Chondrocyte (in vitro differentiated cells): Measurements from ENCODE around the gene DYNLL1. TPM values are rescaled to one million over a fixed set of nuclear protein-coding genes. Genes with fewer than 3 reads are reported as not detected.

Experiments
- DNase-seq: peaks from one replicate; pipeline ENCODE4 v3.0.0; 2021; ENCODE audit warnings: mixed read lengths, low spot score
- H3K27ac Mint-ChIP-seq: one replicate; pipeline ENCODE4 v1.8.0; 2021; ENCODE audit warnings: mild to moderate bottlenecking, moderate library complexity, mixed read lengths; ENCODE audit not compliant: unreplicated experiment
- H3K27me3 Mint-ChIP-seq: 2 replicates; pipeline ENCODE4 v1.8.0; 2021; ENCODE audit warnings: low read depth, mixed read lengths
- H3K36me3 Mint-ChIP-seq: 2 replicates; pipeline ENCODE4 v1.8.0; 2021; ENCODE audit warnings: low read depth, mixed read lengths
- H3K4me1 Mint-ChIP-seq: 2 replicates; pipeline ENCODE4 v1.8.0; 2021; ENCODE audit warnings: low read depth, mild to moderate bottlenecking, mixed read lengths
- H3K4me3 Mint-ChIP-seq: one replicate; pipeline ENCODE4 v1.8.0; 2021; ENCODE audit warnings: mild to moderate bottlenecking, moderate library complexity, mixed read lengths; ENCODE audit not compliant: unreplicated experiment
- H3K9me3 Mint-ChIP-seq: 2 replicates; pipeline ENCODE4 v1.8.0; 2021; ENCODE audit warnings: low read depth, mixed read lengths
- total RNA-seq: library from RNA; stranded (reverse); gene quantifications from 3 replicates; pipeline ENCODE4 v1.2.1, GENCODE V29; 2021
- TF ChIP-seq, protein P1 (sequence below): fragments of 200-600 bp; sonication (generic); IDR thresholded peaks from 2 replicates; pipeline ENCODE4 v1.5.0; 2021; ENCODE audit warnings: antibody characterized with exemption, mild to moderate bottlenecking, moderate library complexity

DYNLL1 gene
- total RNA-seq, 1 donor from 2014 or later, result 322 TPM

- peak; percentile 99 for DNase-seq
- H3K9me3 Mint-ChIP-seq, result no peaks in the 10 kb centered on the region
- TF ChIP-seq, protein P1, sequence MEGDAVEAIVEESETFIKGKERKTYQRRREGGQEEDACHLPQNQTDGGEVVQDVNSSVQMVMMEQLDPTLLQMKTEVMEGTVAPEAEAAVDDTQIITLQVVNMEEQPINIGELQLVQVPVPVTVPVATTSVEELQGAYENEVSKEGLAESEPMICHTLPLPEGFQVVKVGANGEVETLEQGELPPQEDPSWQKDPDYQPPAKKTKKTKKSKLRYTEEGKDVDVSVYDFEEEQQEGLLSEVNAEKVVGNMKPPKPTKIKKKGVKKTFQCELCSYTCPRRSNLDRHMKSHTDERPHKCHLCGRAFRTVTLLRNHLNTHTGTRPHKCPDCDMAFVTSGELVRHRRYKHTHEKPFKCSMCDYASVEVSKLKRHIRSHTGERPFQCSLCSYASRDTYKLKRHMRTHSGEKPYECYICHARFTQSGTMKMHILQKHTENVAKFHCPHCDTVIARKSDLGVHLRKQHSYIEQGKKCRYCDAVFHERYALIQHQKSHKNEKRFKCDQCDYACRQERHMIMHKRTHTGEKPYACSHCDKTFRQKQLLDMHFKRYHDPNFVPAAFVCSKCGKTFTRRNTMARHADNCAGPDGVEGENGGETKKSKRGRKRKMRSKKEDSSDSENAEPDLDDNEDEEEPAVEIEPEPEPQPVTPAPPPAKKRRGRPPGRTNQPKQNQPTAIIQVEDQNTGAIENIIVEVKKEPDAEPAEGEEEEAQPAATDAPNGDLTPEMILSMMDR, result peak; percentile 90
- H3K27ac Mint-ChIP-seq, result peak within 1 kb of the TSS; percentile 97
- H3K4me3 Mint-ChIP-seq, result peak within 1 kb of the TSS; percentile 94
- H3K4me1 Mint-ChIP-seq, result peaks cover 49% of the 10 kb centered on the region
- peaks cover 3% of the 10 kb centered on the region for H3K36me3 Mint-ChIP-seq
- no peaks in the 10 kb centered on the region for H3K27me3 Mint-ChIP-seq
These were observed 26.3 kb upstream of the DYNLL1 start, which contains the start of gene SRSF9 for GRCh38 chr12:120469450-120470149. TSS of gene SRSF9 (minus strand) at chr12:120469748. CDS start at chr12:120469609, 139 bp downstream.

DNA sequence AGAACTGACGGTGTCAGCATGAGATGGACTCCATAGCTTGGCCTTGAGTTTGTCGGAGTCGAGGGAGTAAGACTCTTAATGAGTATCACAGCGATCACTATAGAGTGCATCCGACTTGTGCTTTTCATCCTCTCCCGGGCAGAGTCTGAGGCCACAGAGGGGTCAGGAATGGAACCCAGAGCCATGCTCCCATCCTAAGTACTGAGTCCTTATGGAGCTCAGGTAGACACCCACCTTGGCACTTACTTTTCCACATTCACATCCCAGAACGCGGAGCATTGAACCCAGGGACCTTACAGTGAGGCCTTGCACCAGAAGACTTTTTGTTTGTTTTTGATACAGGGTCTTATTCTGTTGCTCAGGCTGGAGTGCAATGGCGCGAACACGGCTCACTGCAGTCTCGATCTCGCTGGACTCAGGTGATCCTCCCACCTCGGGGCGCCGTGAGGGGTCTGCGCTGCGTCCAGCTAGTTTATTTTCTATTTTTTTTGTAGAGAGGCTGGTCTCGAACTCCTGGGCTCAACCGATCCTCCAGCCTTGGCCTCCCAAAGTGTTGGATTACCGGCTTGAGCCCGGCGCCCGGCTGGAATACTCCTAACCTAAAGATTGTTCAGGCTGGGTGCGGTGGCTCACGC is 25.6 kb upstream of the DYNLL1 start:
- no peaks in the 10 kb centered on the region for H3K27me3 Mint-ChIP-seq
- no peaks in the 10 kb centered on the region for H3K9me3 Mint-ChIP-seq
- H3K4me3 Mint-ChIP-seq, result peak overlapping the region; percentile 94
- no peak for DNase-seq
- TF ChIP-seq, protein P1, result no peak
- H3K27ac Mint-ChIP-seq, result peak overlapping the region; percentile 87
- peaks cover 56% of the 10 kb centered on the region for H3K4me1 Mint-ChIP-seq
- H3K36me3 Mint-ChIP-seq, result peaks cover under 1% of the 10 kb centered on the region

DNA sequence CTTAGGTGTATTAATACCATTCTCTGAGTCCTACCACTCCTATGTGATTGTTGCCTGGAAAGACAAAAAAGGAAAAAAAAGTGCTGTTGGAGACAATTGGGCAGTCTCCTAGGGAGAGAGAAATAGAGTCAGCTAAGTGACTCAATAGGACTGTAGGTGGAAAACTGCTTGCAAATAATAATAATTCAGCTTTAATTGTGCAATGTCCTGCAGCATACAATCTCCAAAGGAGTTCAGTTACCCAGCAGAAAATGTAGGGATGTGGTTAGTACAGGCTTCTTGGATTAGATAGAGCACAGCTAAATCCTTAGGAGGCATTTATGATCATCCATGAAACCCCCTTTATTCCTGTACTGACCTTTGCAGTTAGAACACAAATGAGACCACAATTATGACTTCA is 23.4 kb upstream of the DYNLL1 start:
- TF ChIP-seq, protein P1, result no peak
- Mint-ChIP-seq H3K4me1 (peaks cover 51% of the 10 kb centered on the region), H3K9me3 (no peaks in the 10 kb centered on the region), H3K36me3 (no peaks in the 10 kb centered on the region), H3K27me3 (no peaks in the 10 kb centered on the region), H3K4me3 (no peak overlapping the region), H3K27ac (no peak overlapping the region)
- DNase-seq, result no peak

DNA sequence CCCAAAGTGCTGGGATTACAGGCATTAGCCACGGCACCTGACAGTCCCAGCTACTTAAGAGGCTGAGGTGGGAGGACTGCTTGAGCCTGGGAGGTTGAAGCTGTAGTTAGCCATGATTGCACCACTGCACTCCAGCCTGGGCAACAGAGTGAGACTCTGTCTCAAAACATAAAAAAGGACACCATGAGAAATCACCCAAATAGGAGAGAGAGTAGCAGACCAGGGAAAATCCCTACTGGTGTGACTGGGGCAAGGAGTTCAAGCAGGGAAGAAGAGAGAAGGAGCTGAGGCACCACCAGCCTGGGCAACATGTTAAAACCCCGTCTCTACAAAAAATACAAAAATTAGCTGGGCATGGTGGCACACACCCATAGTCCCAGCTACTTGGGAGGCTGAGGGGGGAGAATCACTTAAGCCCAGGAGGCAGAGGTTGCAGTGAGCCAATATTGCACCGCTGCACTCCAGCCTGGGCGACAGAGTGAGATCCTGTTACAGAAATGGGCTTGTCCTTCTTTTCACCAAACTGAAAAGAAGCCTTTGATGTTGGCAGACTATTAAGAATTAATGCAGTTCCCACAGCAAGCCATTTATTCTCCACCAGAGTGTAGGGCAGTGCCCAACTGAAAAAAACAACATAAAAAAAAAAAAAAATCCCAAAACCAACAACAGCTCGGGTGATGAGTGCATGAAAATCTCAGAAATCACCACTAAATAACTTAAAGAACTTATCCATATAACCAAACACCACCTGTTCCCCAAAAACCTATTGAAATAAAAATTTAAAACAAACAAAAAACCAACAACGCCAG is 21.9 kb upstream of the DYNLL1 start:
- peaks cover 42% of the 10 kb centered on the region for H3K4me1 Mint-ChIP-seq
- peak overlapping the region; percentile 44 for H3K4me3 Mint-ChIP-seq
- DNase-seq, result no peak
- TF ChIP-seq, protein P1, result no peak
- H3K9me3 Mint-ChIP-seq, result no peaks in the 10 kb centered on the region
- peak overlapping the region; percentile 83 for H3K27ac Mint-ChIP-seq
- no peaks in the 10 kb centered on the region for H3K27me3 Mint-ChIP-seq
- no peaks in the 10 kb centered on the region for H3K36me3 Mint-ChIP-seq

DNA sequence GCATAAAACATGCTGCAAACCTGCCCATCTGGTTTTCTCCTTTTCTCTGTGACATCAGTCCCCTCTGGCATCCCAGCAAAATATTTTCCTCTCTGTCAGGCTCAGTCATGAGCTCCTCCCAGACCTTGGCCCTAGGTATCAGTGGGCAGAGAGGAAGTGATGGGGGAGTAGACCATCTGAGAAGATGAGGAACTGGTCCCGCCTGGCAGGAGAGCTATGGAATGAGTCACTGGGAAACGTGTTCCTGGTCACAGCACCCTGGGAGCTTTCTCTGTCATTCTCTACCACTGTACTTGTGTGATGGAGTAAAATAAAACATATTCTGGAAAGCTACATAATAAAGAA is 21.3 kb upstream of the DYNLL1 start:
- no peak for DNase-seq
- Mint-ChIP-seq H3K4me1 (peaks cover 42% of the 10 kb centered on the region), H3K36me3 (no peaks in the 10 kb centered on the region), H3K27me3 (no peaks in the 10 kb centered on the region), H3K9me3 (no peaks in the 10 kb centered on the region), H3K27ac (peak overlapping the region; percentile 83), H3K4me3 (peak overlapping the region; percentile 44)
- TF ChIP-seq, protein P1, result no peak
